Lower lobe of right lung (tissue), 2 donors: ENCODE data around the gene GYPA. TPM values are rescaled to one million over a fixed set of nuclear protein-coding genes. Genes with fewer than 3 reads are reported as not detected.
"Not testable (repeated sequence)": the region's sequence is repeated elsewhere in the genome, so short reads cannot be mapped to it uniquely, and the experiment has no call there.

Source experiments
- ATAC-seq, 2 donors: fragments of 200-7000 bp; cut with Tn5 transposase; one replicate each; pipeline ENCODE4 v1.9.1; 2020 to 2022; ENCODE audit warnings: mild to moderate bottlenecking in 2 of 2, moderate library complexity in 2 of 2
- DNase-seq: peaks from one replicate; pipeline ENCODE4 v3.0.0-alpha.2; 2020
- H3K27ac ChIP-seq: fragments of 200-600 bp; one replicate; pipeline ENCODE4 v1.8.0; 2022
- H3K27me3 ChIP-seq: fragments of 200-600 bp; one replicate; pipeline ENCODE4 v1.8.0; 2022; ENCODE audit warnings: low read depth
- H3K36me3 ChIP-seq: fragments of 200-600 bp; one replicate; pipeline ENCODE4 v1.8.0; 2022; ENCODE audit warnings: mild to moderate bottlenecking
- H3K4me1 ChIP-seq: fragments of 200-600 bp; one replicate; pipeline ENCODE4 v1.8.0; 2022
- H3K4me3 ChIP-seq: fragments of 200-600 bp; one replicate; pipeline ENCODE4 v1.8.0; 2022; ENCODE audit warnings: mild to moderate bottlenecking
- H3K9me3 ChIP-seq: fragments of 200-600 bp; one replicate; pipeline ENCODE4 v1.8.0; 2022
- CTCF ChIP-seq: fragments of 200-600 bp; IDR thresholded peaks from one replicate; pipeline ENCODE4 v1.8.0; 2022; ENCODE audit warnings: antibody characterized with exemption, mild to moderate bottlenecking
- intact Hi-C: fragments of 100-400 bp; cut with DNase I; formaldehyde crosslinking; loops from one replicate; pipeline ENCODE4 v1.11.0; 2022
- total RNA-seq: library from RNA; stranded (reverse); fragmentation: NEBNext Ultra II Directional; extraction: Animal tissue kit (Norgen Biotek cat#: 25700); gene quantifications from one replicate; pipeline ENCODE4 v1.2.1, GENCODE V29; 2021
- donor health status: DM: no; HTN: yes; CAD: no; lungs with severe emphysema.

The GYPA gene
- total RNA-seq, 1 donor from 2014 or later, result not detected

GRCh38 chr4:144104509-144105130 is 35.9 kb downstream of the GYPA start:
- no peaks in the 10 kb centered on the region for H3K36me3 ChIP-seq
- intact Hi-C loops, result no loop called here
- no peak overlapping the region for H3K27ac ChIP-seq
- no peak for TF ChIP-seq CTCF
- ATAC-seq (no peak), DNase-seq (no peak)
- no peaks in the 10 kb centered on the region for H3K9me3 ChIP-seq
- H3K4me3 ChIP-seq, result no peak overlapping the region
- no peaks in the 10 kb centered on the region for H3K27me3 ChIP-seq
- no peaks in the 10 kb centered on the region for H3K4me1 ChIP-seq

GRCh38 chr4:144097776-144098175 is 42.7 kb downstream of the GYPA start:
- H3K9me3 ChIP-seq, H3K36me3 ChIP-seq, H3K27me3 ChIP-seq, DNase-seq, ATAC-seq, H3K4me1 ChIP-seq, H3K27ac ChIP-seq, intact Hi-C loops, H3K4me3 ChIP-seq: not testable (repeated sequence)

- DNase-seq, H3K4me1 ChIP-seq, H3K4me3 ChIP-seq, H3K36me3 ChIP-seq, H3K9me3 ChIP-seq, ATAC-seq, H3K27me3 ChIP-seq, H3K27ac ChIP-seq, intact Hi-C loops: not testable (repeated sequence)
Measured at GRCh38 chr4:144093995-144094394, 46.5 kb downstream of the GYPA start.

- H3K4me1 ChIP-seq, H3K36me3 ChIP-seq, H3K27me3 ChIP-seq, ATAC-seq, H3K27ac ChIP-seq, intact Hi-C loops, H3K9me3 ChIP-seq, H3K4me3 ChIP-seq, DNase-seq: not testable (repeated sequence)
Measured at GRCh38 chr4:144091181-144091580, 49.3 kb downstream of the GYPA start.

- no peak for DNase-seq
- Histone ChIP-seq H3K4me3 (no peak overlapping the region), H3K36me3 (no peaks in the 10 kb centered on the region), H3K4me1 (no peaks in the 10 kb centered on the region), H3K9me3 (no peaks in the 10 kb centered on the region), H3K27ac (no peak overlapping the region), H3K27me3 (no peaks in the 10 kb centered on the region)
- no peak for ATAC-seq
- intact Hi-C loops, result no loop called here
- no peak for TF ChIP-seq CTCF
Measured at GRCh38 chr4:144090744-144091143, 49.8 kb downstream of the GYPA start.

GRCh38 chr4:144082053-144082452 is 58.5 kb downstream of the GYPA start:
- ATAC-seq, H3K4me1 ChIP-seq, H3K27ac ChIP-seq, H3K36me3 ChIP-seq, DNase-seq, H3K9me3 ChIP-seq, intact Hi-C loops, H3K27me3 ChIP-seq, H3K4me3 ChIP-seq: not testable (repeated sequence)

- H3K9me3 ChIP-seq, H3K4me3 ChIP-seq, intact Hi-C loops, H3K27me3 ChIP-seq, H3K27ac ChIP-seq, H3K4me1 ChIP-seq, ATAC-seq, DNase-seq, H3K36me3 ChIP-seq: not testable (repeated sequence)
Measured at GRCh38 chr4:144080135-144080534, 60.4 kb downstream of the GYPA start.

GRCh38 chr4:144078746-144079145 is 61.8 kb downstream of the GYPA start:
- DNase-seq, H3K36me3 ChIP-seq, H3K27ac ChIP-seq, H3K27me3 ChIP-seq, H3K4me1 ChIP-seq, H3K9me3 ChIP-seq, H3K4me3 ChIP-seq, intact Hi-C loops, ATAC-seq: not testable (repeated sequence)

- H3K36me3 ChIP-seq, H3K27ac ChIP-seq, DNase-seq, intact Hi-C loops, ATAC-seq, H3K27me3 ChIP-seq, H3K4me1 ChIP-seq, H3K4me3 ChIP-seq, H3K9me3 ChIP-seq: not testable (repeated sequence)
Measured at GRCh38 chr4:144061556-144061955, 79.0 kb downstream of the GYPA start.

- intact Hi-C loops, H3K9me3 ChIP-seq, H3K27me3 ChIP-seq, H3K27ac ChIP-seq, H3K36me3 ChIP-seq, DNase-seq, H3K4me3 ChIP-seq, H3K4me1 ChIP-seq: not testable (repeated sequence)
- ATAC-seq, result peak in 1 of 2 donors; percentile 42
Measured at GRCh38 chr4:144060234-144060859, 80.2 kb downstream of the GYPA start.
